GM19240 (cell line): ENCODE measurements around the gene HES7.

Source experiments
- DNase-seq: peaks from one replicate; pipeline ENCODE4 v3.0.0; 2011; ENCODE audit warnings: low spot score; ENCODE audit not compliant: insufficient read length

HES7 gene

GRCh38 chr17:8074554-8074953, 49.4 kb downstream of the HES7 start:
- DNase-seq: no peak

GRCh38 chr17:8073627-8074484, 50.0 kb downstream of the HES7 start:
- peak; percentile 76 for DNase-seq

DNA sequence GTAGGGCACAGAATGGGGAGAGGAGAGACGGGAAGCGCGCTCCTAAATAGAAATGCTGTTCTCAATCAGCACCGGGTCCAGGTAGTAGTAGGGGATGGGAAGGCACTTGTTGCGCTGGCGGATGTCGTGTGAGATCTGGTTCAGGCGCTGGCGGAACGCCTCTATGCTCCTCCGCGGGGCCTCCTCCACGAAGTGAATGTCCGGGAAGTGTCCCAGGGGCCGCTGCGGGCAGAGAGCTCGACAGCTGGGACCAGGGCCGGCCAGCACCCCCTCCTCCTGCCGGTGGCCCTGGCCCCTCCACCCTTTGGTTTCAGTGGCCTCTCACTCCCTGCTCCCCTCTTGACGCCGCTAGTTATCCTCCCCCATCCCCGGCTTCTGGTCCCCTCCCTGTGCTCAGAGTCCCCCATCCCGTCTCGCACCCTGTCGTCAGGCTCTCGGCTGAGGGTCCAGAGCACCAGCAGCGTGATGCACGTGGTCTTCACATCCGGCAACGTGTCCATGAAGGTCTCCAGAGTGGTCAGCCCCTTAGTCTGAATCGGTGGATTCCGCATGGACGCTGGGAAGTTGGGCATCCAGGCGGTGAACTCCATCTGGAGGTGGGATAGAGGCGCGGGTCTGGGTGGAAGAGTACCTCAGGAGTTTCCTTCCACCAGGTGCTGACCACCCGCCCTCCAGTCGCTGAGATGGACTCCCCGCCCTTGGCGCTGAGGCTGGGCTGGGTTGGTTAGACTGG, 51.0 kb downstream of the HES7 start:
- DNase-seq: no peak

- no peak for DNase-seq
Observed at GRCh38 chr17:8072341-8072728, 51.6 kb downstream of the HES7 start.

GRCh38 chr17:8071496-8071895, 52.4 kb downstream of the HES7 start:
- no peak for DNase-seq
